HG02840 (cell line): ENCODE results near the gene MEIKIN.
"Not testable (repeated sequence)": the region's sequence is repeated elsewhere in the genome, so short reads cannot be mapped to it uniquely, and the experiment has no call there.

Experiments
- ATAC-seq: cut with Tn5 transposase; IDR thresholded peaks from one replicate; pipeline ENCODE4 v1.9.1; 2021; ENCODE audit warnings: mild to moderate bottlenecking, moderate library complexity, moderate number of reproducible peaks; ENCODE audit not compliant: unreplicated experiment, low FRiP score

Gene MEIKIN

GRCh38 chr5:131778141-131778540, 167.3 kb downstream of the MEIKIN start:
- not testable (repeated sequence) for ATAC-seq

GRCh38 chr5:131776450-131776849, 169.0 kb downstream of the MEIKIN start:
- no peak for ATAC-seq

GRCh38 chr5:131774652-131775367, 170.7 kb downstream of the MEIKIN start:
- ATAC-seq = no peak

DNA sequence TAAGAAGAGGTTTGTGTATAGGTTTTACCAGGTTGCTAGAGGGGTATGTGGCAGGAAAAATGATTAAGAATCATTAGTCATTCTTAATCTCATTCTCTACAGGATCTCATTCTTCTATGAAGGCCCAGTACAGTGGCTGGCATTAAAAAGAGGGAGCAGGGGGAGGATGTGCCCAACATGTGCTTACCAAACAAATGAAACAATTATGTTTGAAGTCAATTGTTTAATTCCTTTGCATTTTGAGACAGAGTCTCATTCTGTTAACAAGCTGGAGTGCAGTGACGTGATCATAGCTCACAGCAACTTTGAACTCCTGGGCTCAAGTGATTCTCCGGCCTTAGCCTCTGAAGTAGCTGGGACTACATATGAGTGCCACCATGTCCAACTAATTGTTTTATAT, 171.7 kb downstream of the MEIKIN start:
- ATAC-seq = no peak

DNA sequence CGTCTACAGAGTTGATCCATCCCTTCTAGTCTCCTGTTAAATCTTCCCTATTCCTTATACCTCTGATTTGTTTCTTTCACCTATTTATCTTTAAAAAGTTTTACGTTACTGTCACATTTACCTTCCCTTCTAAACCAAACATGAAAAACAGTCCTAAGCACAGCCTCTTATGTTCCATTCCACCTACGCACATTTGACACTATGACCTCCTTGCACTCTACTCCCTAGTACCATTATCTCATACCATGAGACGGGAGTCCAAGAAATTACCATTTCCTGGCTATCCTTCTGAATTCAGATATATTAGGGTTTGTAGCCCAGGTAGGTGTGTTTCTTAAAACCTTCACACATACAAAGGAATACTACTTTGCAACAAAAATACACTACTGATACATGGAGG, 173.8 kb downstream of the MEIKIN start:
- ATAC-seq = no peak

DNA sequence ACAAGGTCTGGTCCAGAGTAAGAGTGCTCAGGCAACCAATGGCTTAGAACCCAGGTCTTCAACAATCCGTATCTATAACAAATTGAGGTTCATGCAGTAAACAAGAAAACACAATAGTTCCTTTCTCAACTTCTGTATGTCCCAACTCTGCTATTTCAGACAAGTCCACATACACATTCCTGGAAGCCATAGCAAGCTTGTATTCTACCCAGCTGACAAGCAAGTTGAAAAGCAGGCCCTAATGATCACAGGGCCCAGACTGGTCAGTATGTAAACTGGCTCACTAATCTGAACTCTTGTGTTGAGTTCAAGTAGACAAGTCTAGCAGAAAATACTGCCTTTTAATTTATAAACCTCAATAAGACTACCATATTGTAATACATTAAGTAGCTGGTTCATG, 175.5 kb downstream of the MEIKIN start:
- no peak for ATAC-seq

- ATAC-seq = no peak
Measured at GRCh38 chr5:131769336-131769735, 176.1 kb downstream of the MEIKIN start.

GRCh38 chr5:131767891-131768290, 177.6 kb downstream of the MEIKIN start:
- ATAC-seq = no peak

DNA sequence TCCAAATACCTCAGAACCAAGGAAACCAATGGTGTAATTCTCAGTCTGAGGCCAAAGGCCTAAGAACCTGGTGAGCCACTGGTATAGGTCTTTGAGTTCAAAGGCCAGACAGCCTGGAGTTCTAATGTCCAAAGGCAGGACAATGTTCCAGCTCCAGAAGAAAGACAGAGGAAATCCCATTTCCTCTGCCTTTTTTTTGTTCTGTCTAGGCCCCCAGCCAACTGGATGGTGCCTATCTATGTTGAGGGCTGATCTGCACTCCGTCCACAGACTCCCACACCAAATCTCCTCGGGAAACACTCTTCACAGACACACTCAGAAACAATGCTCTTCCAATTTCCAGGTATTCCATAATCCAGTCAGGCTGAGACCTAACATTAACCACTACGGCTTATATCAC, 178.8 kb downstream of the MEIKIN start:
- no peak for ATAC-seq

DNA sequence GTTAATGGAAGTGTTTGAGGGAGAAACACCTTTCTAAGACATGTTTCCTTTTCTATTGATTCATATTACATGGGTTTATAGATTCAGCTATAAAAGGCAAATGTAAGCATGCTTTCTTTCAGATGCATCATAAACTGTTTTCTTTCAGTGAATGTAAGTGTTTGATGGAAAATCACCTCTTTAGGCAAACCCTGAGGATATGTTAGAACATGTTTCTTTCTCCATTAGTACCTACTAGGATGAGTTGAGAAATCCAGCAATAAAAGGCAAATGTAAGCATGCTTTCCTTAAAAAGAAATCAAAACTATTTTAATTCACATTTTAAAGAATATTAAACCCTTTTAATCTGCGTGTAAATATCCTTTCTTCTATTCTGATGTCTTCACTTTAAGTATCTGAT, 180.2 kb downstream of the MEIKIN start:
- ATAC-seq = no peak

GRCh38 chr5:131763968-131764367, 181.5 kb downstream of the MEIKIN start:
- ATAC-seq = no peak

DNA sequence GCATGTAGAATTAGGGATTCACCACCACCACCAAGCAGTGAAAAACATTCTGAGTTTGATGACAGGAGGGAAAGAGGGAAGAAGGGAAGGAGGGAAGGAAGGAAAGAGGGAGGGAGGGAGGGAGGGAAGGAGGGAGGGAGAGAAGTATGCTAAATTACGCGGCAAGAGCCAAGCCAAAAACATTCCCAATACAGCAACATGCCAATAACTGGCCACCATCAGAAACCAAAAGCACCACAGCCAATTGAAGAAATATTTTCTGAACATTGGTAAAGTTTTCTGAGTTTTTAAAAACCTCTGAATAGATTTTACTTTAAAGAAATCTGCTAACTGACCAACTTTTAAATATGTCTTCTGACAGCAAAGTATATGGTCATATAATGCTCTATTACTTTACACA, 184.7 kb downstream of the MEIKIN start:
- ATAC-seq = no peak

DNA sequence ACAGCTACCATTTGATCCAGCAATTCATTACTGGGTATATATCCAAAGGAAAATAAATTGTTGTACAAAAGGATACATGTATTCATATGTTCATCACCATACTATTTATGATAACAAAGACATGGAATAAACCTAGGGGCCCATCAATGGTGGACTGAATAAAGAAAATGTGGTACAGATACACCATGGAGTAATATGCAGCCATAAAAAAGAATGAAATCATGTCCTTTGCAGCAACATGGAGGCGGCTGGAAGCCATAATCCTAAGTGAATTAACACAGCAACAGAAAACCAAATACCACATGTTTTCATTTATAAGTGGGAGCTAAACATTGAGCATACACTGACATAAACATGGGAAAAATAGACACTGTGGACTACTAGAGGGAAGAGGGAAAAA, 185.8 kb downstream of the MEIKIN start:
- no peak for ATAC-seq

DNA sequence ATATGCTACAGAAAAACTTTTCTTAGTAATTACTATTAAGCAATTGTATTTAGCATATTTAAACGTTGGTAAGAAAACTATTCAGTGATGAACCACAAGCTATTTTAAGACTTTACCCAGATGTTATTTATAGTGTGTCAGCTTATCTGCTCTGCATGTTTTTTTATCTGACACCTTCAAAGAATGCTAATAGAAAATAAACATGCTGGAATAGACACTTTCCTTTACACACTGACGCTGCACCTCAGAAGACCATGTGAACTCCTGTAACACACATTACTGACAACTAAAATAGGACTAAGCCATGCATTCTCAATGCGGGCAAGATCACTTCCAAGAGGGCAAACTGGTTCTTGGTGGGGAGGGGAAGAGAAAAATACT, 187.0 kb downstream of the MEIKIN start:
- ATAC-seq = no peak

DNA sequence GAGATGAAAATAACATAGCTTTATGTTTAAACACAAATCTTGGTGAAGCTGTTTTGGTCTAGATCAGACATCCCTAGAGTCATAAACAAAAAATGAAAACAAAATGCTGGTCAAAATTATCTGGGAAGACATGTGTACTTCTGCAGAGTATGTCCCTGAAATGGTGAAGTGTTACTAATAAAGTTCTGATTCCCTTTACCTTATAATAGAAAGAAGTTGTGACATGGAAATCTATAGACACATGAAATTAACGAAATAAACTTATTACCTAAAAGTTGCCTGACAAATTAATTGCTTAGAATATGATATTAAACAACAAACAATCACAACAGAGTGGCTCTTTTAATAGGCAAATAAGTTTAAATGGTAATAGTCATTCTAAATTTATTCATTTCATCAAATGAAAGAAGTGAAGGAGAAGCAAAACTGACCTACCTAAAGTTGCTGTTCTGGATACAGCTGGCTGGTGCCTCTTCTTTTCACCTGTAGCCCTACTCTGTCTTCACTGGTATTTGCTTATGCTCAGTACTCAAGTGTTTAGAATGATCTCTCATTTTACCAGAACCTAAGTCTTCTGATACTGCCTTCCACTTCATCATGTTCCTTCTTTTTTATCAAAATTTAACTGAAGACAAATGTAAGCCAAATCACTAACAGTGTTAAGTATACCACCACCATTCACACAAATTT, 187.5 kb downstream of the MEIKIN start:
- ATAC-seq = no peak
